Muscle of leg (tissue), 11 donors: ENCODE measurements around the gene PRKAR1A. TPM values are rescaled to one million over a fixed set of nuclear protein-coding genes. Genes with fewer than 3 reads are reported as not detected.
"Not testable (repeated sequence)": the region's sequence is repeated elsewhere in the genome, so short reads cannot be mapped to it uniquely, and the experiment has no call there.

Source experiments
- DNase-seq: peaks from one replicate; pipeline ENCODE4 v3.0.0; 2013
- H3K27ac ChIP-seq: one replicate; pipeline ENCODE4 v1.5.1; 2013; ENCODE audit warnings: mild to moderate bottlenecking, low read length, control low read depth
- H3K27me3 ChIP-seq: one replicate; pipeline ENCODE4 v1.6.1; 2013; ENCODE audit warnings: low read length; ENCODE audit not compliant: control insufficient read depth, insufficient read depth
- H3K36me3 ChIP-seq: one replicate; pipeline ENCODE4 v1.6.1; 2013; ENCODE audit warnings: low read length; ENCODE audit not compliant: control insufficient read depth, insufficient read depth
- H3K4me1 ChIP-seq: one replicate; pipeline ENCODE4 v1.6.1; 2013; ENCODE audit warnings: low read length; ENCODE audit not compliant: control insufficient read depth, insufficient read depth
- H3K4me3 ChIP-seq: one replicate; pipeline ENCODE4 v1.5.1; 2013; ENCODE audit warnings: low read length, control low read depth
- H3K9me3 ChIP-seq: replicated peaks from 2 replicates; pipeline ENCODE4 v1.6.1; 2013; ENCODE audit warnings: low read depth, low read length; ENCODE audit not compliant: control insufficient read depth
- WGBS: methylation state at CpG from one replicate; pipeline ENCODE4 v1.1.5; 2013; ENCODE audit warnings: missing lambda C conversion rate; ENCODE audit not compliant: insufficient coverage; 5-methylcytosine and 5-hydroxymethylcytosine counted together
- polyA plus RNA-seq, 8 donors: library from polyadenylated mRNA; unstranded; fragments of 120-200 nt; gene quantifications; one replicate each; pipeline versions ENCODE4 v1.2.1 to v1.2.3, GENCODE V29; 2013; ENCODE audit warnings: inconsistent platforms in 1 of 8, low replicate concordance in 1 of 8; ENCODE audit not compliant: insufficient read length in 8 of 8, insufficient read depth in 1 of 8
- total RNA-seq: library from RNA; stranded (reverse); fragments of 120-200 nt; gene quantifications from one replicate; pipeline ENCODE4 v1.2.4, GENCODE V29; 2013

Gene PRKAR1A
- total and polyA plus RNA-seq, 9 donors, result 267 to 350 (median 325) TPM

DNA sequence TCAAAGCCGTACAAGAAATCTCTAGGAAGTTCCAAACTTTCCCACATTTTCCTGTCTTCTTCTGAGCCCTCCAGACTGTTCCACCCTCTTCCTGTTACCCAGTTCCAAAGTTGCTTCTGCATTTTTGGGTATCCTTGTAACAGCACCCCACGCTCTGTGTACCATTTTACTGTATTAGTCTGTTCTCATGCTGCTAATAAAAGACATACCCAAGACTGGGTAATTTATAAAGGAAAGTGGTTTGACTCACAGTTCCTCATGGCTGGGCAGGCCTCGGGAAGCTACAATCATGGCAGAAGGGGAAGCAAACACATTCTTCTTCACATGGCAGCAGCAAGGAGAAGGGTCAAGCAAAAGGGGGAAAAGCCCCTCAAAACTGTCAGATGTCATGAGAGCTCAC lies 6.8 kb downstream of the PRKAR1A start:
- peaks cover 47% of the 10 kb centered on the region for H3K36me3 ChIP-seq
- H3K4me3 ChIP-seq, H3K27me3 ChIP-seq, DNase-seq, H3K9me3 ChIP-seq, H3K4me1 ChIP-seq, H3K27ac ChIP-seq: not testable (repeated sequence)
- 97% methylated on average over 2 of the region's 3 CpGs for WGBS

DNA sequence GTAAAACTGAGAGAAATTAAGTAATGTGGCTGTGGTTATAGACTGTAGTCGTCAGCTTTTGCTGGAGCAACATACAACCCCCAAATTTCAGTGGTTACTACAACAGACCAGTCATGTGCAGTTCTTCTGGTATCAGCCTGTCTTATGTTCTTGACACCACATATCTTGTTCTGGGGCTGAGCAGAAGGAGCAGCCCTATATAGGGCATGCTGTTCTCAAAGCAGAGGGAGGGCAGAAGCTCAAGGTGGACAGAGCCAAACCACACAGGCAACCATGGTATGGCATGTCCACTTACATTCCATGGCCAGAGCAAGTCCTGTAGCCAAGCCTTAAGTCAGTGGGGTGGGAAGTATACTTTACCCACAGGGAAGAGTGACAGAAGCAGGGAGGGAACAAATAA lies 7.7 kb downstream of the PRKAR1A start:
- Histone ChIP-seq H3K36me3 (peaks cover 48% of the 10 kb centered on the region), H3K4me1 (peaks cover 7% of the 10 kb centered on the region), H3K9me3 (no peaks in the 10 kb centered on the region), H3K4me3 (no peak overlapping the region), H3K27ac (no peak overlapping the region), H3K27me3 (no peaks in the 10 kb centered on the region)
- WGBS, result no CpG with 5 or more reads among the region's 1 CpG
- DNase-seq, result no peak

DNA sequence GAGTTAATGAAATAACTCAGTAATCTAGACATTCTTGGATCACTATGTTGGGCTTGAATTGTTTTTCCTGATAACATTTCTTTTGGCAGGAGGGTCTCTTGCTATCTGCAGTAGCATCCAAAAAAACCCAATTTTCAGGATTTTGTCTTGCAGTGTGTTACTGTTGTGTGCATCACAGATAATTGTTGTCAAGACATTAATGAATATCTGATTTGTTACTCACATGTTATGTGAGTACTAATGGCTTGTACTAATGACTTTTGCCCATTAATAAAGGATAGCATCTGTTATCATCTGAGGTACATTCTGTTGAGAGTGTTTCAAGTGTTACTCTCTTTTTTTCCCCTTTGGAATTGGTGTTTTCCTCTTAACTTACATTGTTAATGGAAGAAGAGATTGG lies 10.0 kb downstream of the PRKAR1A start:
- DNase-seq, result peak; percentile 24
- Histone ChIP-seq H3K4me1 (peaks cover 3% of the 10 kb centered on the region), H3K27ac (no peak overlapping the region), H3K36me3 (peaks cover 59% of the 10 kb centered on the region), H3K4me3 (no peak overlapping the region), H3K9me3 (no peaks in the 10 kb centered on the region), H3K27me3 (no peaks in the 10 kb centered on the region)

DNA sequence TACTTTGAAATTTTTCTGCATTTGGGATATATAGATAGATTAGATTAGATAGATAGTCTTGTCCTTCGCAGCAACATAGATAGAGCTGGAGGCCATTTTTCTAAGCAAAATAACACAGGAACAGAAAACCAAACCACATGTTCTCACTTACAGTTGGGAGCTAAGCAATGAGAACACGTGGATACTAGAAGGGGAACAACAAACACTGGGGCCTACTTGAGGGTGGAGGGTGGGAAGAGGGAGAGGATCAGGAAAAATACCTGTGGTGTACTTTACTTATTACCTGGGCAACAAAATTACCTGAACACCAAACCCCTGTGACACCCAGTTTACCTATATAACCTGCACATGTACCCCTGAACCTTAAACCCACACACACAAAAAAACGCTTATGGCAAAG lies 14.3 kb downstream of the PRKAR1A start:
- WGBS, result no CpG with 5 or more reads among the region's 3 CpGs
- Histone ChIP-seq H3K9me3 (no peaks in the 10 kb centered on the region), H3K4me3 (no peak overlapping the region), H3K4me1 (no peaks in the 10 kb centered on the region), H3K27me3 (no peaks in the 10 kb centered on the region), H3K27ac (no peak overlapping the region), H3K36me3 (peaks cover 56% of the 10 kb centered on the region)
- DNase-seq, result no peak

DNA sequence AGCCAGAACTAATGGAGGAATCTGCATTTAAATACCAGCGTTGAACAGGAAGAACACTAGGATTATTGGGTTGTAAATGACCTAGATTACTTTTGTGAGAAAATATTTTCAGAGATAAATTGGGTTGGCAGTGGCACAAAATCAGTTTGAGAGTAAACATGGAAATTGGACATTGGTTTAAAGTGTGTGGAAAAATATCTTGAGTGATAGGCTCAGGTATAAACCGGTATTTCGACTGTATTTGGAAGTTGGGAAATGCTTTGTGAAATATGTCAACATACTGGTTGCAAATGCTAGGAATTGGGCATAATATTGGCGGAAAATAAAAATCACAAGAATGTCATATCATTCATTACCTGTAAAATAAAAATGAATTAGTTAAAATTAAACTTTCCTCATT lies 15.1 kb downstream of the PRKAR1A start:
- WGBS, result 82% methylated on average over 1 of the region's 4 CpGs
- no peak for DNase-seq
- Histone ChIP-seq H3K4me1 (no peaks in the 10 kb centered on the region), H3K27me3 (no peaks in the 10 kb centered on the region), H3K4me3 (no peak overlapping the region), H3K36me3 (peaks cover 56% of the 10 kb centered on the region), H3K9me3 (no peaks in the 10 kb centered on the region), H3K27ac (no peak overlapping the region)

DNA sequence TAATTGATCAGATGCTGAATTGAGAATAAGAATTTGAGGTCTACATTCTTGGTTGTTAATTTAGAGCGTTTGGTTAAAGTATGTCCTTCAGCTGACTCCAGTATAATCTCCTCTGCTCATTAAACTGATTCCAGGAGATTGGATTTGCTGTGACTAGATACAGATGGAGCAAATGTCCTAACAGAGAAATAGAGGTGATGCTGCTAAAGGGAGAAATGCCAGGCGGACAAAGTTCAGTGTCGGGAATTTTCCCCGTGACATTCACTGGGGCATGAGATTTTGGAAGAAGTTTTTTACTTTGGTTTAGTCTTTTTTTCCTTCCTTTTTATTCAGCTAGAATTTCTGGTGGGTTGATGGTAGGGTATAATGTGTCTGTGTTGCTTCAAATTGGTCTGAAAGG lies 19.0 kb downstream of the PRKAR1A start:
- Histone ChIP-seq H3K4me3 (no peak overlapping the region), H3K9me3 (no peaks in the 10 kb centered on the region), H3K27me3 (no peaks in the 10 kb centered on the region), H3K4me1 (peaks cover 3% of the 10 kb centered on the region), H3K36me3 (peaks cover 43% of the 10 kb centered on the region), H3K27ac (no peak overlapping the region)
- 100% methylated on average over 1 of the region's 4 CpGs for WGBS
- DNase-seq, result no peak

DNA sequence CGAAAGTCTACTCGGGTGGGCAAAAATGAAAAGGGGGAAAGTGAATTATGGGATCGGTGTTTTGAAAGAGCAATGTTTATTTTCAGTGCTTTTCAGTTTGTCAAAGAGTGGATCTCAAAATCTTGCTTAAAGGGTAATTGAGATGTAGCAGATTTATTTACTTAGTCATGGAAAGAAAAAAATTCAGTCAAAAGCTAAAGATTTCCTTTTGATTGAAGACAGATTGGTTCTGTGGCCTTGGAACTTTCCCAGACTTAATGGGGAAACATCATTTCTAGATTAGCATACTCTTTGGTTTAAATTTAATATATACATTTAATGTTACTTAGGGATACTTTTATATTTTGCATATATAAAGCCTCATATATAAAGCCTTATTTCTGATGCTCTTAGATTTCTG lies 20.6 kb downstream of the PRKAR1A start:
- WGBS, result no CpG with 5 or more reads among the region's 3 CpGs
- Histone ChIP-seq H3K27ac (no peak overlapping the region), H3K4me3 (no peak overlapping the region), H3K9me3 (no peaks in the 10 kb centered on the region), H3K27me3 (no peaks in the 10 kb centered on the region), H3K4me1 (peaks cover 6% of the 10 kb centered on the region), H3K36me3 (peaks cover 49% of the 10 kb centered on the region)
- DNase-seq, result no peak

DNA sequence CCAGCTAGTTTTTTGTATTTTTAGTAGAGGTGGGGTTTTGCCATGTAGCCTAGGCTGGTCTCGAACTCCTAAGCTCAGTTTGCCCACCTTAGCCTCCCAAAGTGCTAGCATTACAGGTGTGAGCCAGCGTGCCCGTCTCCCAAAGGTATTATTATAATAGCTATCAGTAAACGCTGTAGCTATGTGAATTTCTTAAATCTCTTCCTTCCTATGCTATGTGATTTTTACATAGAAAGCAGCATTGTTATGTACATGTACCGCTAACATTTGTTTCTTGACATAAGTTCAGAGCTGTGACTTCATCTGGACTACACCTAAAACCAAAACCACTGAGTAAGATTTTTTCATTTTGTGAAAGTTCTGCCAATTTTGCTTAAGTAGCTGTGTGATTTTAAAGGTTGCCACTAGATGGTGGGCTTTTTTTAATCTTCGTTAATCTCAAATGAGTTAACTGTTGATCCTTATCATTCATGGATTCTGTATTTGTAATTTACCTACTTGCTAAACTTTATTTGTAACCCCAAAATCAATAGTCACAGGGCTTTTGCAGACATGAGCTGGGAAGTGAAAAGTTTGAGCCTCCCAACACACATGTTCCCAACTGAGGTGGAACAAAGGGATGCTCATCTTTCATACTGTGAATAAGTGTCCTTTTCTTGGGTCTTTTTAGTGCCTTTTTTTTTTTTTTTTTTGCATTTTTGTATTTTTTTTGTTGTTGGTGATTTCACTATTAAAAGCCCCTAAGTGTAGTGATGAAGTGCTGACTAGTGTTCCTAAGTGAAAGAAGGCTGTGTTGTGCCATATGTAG lies 21.9 kb downstream of the PRKAR1A start:
- Histone ChIP-seq H3K36me3 (peaks cover 45% of the 10 kb centered on the region), H3K4me1 (peaks cover 6% of the 10 kb centered on the region), H3K27ac (peak overlapping the region; percentile 40), H3K9me3 (no peaks in the 10 kb centered on the region), H3K4me3 (no peak overlapping the region), H3K27me3 (no peaks in the 10 kb centered on the region)
- no CpG with 5 or more reads among the region's 6 CpGs for WGBS
- DNase-seq, result peak; percentile 88

DNA sequence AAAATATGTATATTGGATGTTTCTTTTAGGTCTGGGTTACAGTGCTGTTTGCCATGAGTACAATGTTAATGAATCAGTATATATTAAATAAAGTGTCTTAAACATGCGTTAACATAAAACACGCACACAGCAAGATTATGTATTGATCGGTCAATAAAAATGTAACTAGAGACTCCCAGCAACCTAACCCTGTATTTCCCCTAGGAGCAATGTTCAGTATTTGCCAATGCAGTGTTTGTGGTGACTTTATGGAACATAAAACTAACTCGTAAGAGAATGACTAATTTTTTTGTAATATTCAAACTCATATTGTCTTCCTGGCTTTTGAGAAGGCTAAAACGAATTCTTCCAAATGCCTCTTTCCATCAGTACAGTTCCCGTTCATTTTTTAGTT lies 22.5 kb downstream of the PRKAR1A start:
- H3K27ac ChIP-seq, result no peak overlapping the region
- peaks cover 43% of the 10 kb centered on the region for H3K36me3 ChIP-seq
- WGBS, result no CpG with 5 or more reads among the region's 6 CpGs
- no peak overlapping the region for H3K4me3 ChIP-seq
- peaks cover 6% of the 10 kb centered on the region for H3K4me1 ChIP-seq
- H3K9me3 ChIP-seq, result no peaks in the 10 kb centered on the region
- H3K27me3 ChIP-seq, result no peaks in the 10 kb centered on the region
- DNase-seq, result no peak

DNA sequence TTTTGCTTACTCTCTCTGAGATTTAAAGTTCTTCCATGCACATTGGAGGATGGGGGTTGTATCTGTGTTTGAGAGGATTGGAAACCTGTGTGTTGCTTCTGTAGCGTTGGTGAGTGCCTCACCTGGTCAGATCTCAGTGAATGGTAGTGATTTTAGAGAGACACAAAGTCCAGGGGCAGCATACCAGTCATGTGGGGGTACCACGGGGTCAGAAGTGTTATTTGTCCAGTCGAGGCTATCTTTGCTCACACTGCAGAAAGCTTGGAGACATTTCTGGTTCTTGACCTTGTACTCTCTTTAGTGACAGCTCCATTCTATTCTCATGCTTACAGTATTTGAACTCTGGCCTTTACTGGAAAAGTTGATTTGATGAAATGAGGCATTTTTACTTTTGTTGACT lies 23.7 kb downstream of the PRKAR1A start:
- no peak overlapping the region for H3K27ac ChIP-seq

More for the DNA sequence above, 23.7 kb downstream of the PRKAR1A start:
- H3K36me3 ChIP-seq, result peaks cover 46% of the 10 kb centered on the region
- H3K4me3 ChIP-seq, result no peak overlapping the region
- H3K27me3 ChIP-seq, result no peaks in the 10 kb centered on the region
- no peaks in the 10 kb centered on the region for H3K9me3 ChIP-seq
- no peak for DNase-seq
- 95% methylated on average over 2 of the region's 3 CpGs for WGBS
- H3K4me1 ChIP-seq, result peaks cover 6% of the 10 kb centered on the region
